Activated gamma-delta T cell treated with Interleukin-2 at 50 U/mL for 16 hours (primary cell): Measurements from ENCODE around the gene KCNN3.

Source experiments
- DNase-seq: peaks from one replicate; pipeline ENCODE4 v3.0.0-alpha.2; 2020

Gene KCNN3

DNA sequence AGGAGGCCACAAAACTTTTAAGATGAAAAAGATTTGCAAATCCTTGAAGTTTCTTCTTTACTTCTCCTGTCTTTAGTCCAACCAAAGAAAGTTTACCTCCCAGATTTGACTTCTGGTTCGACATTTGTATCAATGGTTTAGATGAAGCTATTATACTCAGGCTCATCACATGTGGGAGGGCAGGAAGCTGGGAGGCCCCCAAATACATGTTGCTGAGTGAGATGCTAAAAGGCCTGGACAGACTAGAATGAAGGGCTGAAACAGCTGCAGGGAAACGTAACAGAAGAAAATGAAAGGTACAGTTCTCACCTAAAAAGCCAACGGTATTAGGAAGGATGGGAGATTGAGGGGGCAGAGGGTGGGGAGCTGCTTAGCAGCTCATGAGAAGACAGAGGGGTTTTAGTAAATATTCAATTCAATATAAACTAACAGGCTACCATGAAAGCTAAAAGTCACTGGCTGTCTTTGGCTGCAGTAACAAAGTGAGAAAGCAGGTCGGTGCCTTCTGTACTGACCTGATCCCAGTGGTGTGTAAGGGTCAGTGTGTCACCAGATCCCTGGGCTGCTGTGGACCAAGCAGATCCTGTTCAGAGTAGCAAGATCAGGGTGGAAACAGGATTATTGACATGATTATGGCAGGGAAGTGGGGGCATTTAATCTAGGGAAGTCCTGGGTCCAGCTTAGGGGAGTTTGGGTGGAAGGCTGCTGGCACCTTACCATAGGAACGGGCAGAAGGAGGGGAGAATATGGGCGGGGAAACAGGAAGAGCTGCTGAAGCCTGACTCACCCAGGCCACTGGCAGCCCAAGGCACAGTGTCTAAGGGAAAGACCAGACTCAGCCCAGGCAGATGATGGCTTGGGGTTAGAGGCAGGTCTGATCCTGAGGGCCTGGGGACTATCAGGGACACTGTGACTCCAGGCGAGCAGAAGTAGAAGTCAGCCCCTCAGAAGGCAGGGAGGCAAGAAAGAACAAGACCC lies 60.4 kb downstream of the KCNN3 start:
- no peak for DNase-seq

DNA sequence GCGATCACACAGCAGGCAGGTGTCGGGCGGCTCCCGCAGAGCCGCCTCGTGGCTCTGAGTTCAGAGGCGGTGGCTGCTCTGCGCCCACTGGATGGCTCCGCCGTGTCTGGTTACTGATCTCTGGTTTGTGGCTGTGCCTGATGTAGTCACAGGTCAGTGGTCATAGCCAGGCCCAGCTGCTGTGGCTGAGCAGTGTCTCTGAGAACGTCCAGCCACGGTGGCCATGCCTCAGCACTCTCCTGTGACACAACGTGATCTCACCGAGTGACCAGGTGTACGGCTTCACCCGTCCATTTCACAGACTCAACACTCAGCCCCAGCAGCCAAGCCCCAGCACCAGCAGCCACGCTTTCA lies 61.2 kb downstream of the KCNN3 start:
- DNase-seq: no peak

DNA sequence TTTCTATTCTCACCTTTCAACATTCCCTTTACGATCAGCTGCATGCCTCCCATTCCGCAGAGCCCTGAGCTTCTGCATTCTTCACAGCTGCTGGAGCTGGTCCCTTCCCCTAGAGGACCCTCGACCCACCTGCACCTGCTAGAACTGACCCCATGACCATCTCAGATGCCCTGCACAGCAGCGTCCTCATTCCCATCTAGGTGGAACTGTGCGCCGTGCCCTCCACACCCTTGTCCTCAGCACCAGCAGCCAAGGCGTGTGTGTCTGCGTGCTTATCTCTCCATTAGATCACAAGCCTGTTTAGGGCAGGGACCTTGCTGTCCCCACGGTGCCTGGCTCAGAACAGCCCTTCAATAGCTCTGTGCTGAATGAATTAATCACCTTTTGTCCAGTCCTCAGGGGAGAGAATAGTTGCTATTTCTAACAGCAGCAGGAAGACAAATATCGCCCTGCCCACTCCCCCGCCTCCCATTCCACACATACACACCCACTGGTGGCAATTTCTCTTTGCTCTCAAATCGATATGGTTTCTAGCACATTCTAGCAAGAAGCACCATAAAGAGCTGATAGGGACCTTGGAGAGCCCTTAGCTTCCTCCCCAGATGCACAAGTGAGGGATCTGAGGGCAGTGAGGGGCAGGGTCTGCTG lies 61.7 kb downstream of the KCNN3 start:
- no peak for DNase-seq

DNA sequence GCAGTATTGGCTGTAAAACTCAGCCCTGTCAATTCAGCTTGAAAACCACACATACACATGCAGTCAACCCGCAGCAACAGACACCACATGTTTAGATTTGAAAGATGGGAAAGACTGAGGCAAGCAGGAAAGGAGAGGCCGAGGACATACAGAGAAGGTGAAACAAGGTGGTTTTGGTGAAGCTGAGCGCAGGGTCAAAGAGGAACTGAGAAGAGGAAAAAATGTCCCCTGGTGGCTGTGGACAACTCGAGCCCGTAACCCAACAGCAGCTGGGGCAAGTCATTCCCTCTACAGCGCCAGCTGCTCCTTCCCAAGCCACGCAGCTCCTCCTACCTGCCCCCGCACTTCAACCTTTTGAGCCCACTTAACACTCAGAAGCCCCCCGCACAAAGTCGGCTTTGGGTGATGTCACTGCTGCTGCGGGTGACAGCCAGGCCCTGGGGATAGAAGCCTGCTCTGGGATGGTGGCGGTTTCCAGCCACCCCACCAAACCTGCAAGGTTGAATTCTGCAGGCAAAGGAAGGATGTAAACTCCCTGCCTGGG lies 63.0 kb downstream of the KCNN3 start:
- DNase-seq: no peak

DNA sequence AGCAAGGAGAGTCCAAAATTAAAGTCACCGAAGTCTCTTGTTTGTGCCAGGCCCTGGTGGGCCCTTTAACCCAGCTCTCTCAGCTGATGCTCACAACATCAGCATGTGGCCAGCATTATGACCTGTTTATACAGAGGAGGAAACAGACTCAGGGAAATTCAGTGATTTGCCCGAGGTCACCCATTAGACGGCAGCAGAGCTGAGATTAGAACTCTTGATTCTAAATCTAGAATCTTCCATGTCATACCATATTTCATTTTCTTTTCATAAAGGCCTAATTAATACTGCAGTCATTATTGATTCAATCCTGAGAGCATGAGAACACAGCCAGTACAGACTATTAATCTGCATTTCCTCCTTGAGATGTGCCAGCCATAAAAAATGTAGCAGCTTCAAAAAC lies 63.7 kb downstream of the KCNN3 start:
- DNase-seq: no peak

DNA sequence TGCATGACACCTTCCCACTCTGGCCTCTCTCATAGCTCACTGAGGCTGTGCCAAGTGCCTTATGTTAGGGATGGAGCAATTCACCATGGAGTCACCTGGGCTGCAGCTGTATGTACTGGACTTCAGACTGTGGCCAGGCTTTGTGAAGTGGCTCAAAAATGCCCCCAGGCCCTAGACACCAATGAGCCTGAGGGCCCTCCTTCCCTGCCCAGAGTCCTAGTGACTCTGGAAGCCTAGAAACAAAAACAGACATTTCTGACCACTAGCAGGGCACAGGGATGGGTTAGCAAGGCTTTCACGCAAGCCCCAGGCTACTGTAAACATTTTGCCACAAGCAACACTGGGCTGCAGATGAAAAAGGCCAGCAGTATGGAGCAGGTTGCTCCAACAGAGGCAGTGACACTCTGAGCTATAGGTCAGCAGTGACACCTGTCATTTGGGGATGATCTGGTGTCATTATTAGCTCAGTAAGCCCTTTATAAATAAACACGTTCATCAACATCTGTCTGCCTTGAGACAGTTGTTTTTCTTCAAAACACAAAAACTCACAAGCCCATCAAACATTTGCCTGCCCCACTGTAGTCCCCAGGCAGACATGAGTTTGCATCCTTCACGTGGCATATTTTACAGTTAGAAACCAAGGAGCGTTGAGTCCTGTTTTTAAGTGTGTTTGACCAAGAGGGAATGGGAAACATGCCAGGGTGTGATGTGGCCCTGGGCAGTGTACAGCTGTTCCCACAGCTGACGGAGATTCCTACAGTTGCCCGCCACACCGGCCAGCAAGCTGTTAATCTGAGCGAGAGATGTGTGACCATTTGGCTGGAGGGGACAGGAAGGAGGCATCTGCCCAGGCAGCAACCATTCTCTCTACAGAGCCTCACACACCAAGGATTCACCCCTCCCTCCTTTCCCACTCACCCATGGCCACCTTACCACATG lies 66.8 kb downstream of the KCNN3 start:
- DNase-seq: no peak

DNA sequence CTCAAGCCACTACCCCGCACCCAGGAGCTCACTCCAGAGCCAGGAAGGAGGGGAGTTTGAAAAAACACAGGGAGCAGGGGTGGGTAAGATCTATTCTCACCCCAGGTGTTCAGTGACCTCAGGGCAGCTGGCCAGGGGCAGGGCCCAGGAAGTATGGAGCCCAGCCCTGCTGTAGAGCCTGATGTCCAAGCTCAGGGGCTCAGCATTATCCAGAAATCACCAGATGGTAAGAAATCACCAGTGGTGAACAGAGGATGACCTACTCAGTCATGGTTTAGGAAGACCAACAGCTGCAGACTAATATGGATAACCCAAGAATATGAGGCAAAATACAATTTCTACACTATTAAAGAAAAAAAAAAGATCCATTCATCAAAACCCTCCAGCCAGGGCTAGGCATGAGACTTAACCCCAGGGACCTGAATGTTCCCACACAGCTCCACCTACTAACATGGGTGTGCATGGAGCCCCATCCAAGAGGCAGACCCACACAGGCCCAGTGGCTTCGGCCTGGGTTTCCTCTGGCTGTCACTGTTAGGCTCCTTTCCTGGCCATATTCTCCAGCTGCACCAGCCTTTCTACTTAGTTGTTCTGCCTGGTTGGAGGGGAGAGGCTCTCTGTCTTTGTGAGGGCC lies 67.6 kb downstream of the KCNN3 start:
- DNase-seq: no peak

DNA sequence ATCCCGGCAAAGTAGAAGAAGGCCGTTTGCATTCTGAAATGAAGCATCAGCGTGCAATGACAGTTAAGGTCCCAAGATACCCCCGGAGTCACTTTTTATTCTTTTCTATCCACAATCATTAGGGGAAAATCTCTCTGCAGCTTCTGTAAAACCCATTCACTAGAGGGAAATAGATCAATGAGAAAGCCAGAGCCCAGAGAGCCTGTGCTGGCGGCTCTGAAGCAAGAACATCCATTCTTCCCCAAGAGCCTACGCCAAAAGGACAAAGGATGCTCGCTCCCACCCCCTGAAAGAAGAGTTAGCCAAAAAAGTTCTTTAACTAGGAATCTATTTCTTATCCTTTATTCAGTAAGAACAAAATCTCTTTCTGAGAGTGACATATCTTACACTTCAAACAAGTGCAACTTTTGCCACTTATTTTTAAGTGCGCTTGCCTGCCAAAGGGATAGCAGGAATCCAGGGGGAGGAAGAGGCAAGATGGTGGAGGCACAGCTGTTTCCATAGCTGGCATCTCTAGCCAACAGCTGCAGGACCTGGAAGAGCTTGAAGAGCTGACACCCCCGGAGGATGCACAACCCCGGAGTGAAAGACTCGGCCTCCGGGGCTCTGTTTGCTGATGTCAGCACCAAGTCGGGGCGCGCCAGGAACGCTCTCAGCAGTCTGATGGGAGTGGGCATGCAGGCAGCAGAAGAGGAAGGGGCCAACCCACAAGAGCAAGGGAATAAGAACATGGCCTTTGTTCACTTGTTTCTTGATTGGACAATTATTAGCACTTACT lies 68.7 kb downstream of the KCNN3 start:
- no peak for DNase-seq

DNA sequence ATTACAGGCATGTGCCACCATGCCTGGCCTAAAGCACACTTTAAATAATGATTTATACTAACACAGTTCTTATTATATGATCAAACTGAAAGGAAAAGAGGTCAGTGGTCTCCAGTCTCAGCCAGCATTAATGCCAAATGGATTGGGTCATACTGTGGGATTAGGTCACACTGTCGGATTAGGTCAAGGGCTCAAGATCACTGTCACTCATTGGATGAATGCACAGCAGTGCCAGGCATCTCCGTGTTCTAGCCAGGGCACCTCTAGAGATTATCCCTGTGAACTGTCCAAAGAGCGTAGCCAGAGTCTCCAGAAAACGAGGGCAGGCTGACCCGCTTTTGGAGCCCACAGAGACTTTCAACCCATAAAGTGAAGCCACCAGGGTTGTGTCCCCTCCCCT lies 70.9 kb downstream of the KCNN3 start:
- no peak for DNase-seq

DNA sequence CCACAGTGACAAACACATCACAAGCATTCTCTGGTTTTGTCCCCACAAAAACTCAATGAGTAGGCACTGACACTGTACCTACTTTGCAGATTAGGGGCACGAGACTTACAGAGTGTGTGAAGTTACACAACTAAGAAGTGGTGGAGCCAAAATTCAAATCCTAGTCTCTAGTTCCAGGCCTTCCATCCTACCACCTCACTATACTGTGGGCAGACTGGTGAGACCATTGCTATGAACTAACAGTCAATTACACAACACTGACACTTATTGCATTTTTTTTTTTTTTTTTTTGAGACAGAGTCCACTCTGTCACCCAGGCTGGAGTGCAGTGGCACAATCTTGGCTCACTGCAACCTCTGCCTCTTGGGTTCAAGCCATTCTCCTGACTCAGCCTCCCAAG lies 71.4 kb downstream of the KCNN3 start:
- no peak for DNase-seq

DNA sequence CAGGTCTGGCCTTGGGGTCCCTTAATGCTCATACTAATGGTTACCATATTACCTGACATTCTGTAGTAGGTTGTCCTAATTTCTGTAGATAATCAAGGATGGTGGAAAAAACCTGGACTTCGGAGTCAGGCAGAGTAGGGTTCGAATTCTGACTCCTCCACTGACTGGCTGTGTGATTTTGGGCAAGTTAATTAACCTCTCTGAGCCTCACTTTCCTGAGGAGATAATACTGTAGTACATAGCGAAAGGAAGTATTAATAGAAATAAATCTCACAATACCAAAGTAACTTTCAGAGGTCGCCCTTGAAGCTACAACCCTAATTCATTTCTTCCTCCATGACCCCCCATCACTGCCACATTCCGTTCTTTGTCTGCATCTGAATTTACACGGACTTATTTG lies 72.9 kb downstream of the KCNN3 start:
- DNase-seq: no peak

DNA sequence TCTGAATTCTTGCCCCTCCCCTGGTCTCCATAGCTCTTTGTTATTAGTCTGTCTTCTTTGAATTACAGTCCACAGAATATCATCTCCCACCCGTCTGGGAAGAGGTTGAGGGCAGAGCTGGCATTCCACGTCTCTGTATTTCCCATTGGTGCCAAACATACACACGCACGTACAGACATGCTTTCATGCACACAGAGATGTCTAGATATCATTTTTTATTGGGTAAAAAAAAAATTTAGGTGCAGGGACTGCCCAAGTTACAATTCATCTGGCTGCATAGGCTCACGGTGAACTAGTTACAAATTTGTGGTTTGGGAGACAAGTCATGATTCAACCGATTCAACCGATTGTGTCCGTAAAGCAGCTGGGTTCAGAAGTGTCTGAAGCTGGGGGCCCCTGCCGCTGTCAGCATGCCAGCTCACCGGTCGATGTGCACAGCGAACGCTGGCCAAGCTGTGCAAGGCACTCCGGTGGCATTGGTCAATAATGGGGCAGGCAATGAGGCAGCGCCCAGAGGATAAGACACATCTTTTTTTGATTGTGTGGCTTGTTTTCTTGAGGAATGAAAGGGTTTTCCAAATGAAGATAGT lies 73.7 kb downstream of the KCNN3 start:
- DNase-seq: no peak

DNA sequence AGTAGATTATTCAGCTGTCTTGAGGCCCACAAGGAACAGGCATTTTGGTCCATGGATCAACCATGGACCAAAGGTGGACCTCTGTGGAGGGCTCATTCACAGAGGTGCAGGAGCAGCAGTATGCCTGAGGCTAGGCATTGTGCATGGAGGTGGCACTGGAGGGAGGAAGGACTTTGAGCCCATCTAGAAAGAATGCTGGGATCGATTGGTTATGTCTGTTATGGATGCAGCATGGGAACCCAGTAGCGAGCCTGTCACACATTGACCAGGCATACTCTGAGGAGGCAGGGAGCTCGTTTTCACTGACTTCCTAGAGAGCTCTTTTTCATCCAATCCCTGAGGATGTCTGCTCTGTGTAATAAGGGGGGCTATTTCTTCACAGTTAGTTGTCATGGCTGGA lies 75.5 kb downstream of the KCNN3 start:
- no peak for DNase-seq

DNA sequence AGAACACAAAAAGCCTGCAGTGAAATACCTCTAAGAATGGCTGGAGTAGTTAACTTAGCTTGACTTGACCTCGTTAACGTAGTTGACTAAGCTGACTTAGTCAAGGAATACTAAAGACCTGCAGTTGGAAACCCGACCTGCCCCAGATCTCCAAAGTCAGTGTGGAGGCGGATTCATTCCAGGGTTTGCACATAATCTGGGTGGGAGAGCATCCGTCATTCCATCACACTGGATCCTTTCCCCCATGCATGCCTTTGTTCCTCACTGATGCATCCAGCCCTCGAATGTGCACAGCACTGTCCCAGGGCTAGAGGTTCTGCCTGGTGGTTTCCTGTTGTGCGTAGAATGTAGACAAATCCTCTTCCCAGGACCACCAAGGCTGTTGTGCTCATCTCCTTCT lies 76.4 kb downstream of the KCNN3 start:
- DNase-seq: no peak

DNA sequence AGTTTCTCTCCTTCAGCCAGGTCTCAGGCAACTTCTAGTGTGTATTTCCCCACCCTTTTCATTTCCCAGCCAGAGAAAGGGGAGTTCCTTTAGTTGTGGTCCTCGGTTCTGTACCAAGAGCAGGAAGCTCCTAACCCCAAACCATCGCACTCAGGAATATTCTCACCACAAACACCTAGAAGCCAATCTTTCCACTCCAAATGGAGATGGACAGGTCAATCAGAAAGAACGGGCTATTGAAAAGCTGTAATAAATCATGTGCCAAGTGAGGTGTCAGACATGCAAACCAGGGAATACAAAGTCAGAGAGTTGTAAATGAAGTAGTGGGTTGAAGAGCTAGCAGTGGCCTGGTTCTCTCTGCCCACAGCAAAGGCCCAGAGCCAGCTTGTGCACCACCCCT lies 77.2 kb downstream of the KCNN3 start:
- DNase-seq: no peak

DNA sequence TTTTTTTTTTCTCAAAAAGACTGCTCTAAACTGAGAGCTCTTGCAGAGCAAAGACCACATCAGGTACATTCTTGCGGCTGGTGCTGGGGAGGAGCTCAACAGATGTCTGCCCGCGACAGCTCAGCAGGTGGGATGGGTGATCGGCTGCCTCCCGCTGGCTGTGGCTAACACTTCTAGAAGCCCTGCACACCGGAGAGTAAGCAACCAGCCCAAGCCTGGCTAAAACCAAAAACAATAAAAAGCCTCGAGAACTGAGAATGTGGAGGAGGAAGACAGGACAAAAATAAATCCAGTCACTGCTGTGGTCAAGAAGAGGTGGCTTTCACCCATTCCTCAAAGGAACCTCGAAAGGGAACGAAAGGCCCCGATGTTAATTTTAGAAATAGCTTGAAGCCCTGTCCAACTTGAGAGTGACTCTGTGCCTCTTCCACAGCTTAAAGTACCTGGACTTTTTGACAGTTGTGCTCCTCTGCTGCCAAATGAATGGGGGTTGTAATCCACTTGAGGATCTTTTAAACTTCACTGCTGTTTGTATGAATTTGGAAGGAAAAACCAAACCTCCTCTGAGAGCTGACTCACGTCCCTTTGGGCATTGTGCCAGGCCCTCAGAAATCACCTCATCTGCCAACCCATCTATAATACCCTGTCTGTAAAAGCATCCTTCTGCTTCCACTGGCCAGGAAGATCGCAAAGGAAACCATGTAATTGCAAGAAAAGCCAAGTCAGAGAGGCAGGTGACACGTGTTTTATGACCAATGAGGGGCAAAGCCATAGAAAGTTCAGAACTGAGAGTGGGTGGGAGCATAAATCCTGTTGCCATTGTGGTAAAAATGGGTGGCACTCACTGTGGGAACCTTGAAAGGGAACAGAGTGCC lies 78.6 kb downstream of the KCNN3 start:
- peak; percentile 87 for DNase-seq

DNA sequence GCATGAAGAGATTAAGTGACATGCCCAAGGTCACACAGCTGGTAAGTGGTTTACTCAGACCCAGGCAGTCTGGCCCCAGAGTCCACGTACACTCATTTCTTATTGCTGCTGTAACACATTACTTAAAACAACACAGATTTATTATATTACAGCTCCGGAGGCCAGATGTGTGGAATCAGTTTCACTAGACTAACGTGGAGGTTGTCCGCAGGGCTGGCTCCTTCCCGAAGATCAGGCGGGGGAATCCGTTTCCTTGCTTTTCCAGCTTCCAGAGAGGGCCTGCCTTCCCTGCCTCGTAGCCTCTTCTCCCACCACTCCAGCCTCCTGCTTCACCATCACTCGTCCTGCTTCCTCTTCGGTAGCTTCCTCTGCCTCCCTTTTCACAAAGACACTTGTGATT lies 81.2 kb downstream of the KCNN3 start:
- DNase-seq: no peak

DNA sequence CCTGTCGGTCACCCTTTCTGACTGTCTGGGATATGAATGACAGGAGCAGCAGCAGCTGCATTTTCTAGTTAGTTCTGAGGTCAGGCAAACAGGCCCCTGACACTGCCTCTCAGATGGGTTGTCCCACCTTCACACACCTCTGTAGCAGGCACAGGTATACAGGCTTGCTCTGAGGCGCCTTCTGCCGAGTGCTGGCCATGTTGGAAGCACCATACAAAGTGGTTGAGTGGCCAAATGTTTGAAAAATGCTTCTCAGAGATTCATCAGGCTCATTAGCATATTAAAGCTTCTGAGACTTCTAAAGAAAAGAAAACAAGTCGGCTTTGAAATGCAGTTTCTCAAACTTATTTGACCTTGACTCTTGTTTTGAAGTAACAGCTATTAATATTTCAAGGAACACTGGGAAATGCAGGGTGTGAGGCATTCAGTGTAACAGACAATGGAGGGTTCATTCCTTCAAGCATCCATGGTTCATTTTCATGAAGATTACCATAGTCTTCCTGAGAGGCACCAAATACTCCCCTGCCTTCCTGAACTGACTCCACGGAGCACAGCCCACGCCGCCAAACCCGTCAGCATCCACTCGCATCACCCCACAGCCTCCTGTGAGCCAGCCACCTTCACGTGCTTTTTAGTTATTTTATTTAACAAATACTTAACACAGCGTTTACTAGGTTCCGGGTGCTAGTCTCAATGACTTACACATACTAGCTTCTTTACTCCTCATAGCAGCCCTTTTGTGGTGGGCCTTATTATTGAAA lies 81.8 kb downstream of the KCNN3 start:
- DNase-seq: no peak

DNA sequence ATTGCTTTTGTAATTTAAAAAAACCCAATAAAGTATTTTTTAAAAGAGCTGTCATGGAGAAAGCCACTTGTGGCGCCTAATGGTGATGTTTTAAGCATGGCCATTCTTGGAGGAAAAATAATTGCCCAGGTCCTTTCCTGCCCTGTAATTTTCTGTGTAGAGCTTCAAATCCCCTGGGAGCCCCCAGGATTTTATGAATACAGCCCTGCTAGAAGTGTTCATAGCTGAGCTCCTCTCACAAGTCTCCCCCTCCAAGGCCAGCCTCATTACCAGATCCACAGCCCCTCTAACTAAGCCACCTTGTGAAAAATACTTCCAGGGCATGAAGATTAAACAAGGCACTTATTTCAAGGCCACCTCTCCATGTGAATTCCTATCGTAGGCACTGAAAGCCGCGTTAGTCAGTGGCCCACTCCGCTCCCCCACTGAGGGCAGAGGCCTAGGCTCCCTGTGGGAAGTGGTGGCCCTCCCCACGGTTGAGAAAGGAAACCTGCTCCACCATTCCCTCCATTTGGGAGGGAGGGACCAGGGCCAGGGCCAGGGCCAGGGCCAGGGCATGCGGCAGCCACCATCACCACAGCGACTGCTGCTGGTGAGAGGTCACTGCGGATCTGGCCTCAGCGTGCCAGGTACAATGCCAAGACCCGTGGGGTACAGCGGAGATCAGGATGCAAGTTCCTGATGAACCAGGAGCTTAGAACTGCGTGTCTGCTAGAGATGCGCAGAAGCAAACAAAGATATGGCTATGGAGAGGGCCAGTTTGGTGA lies 83.1 kb downstream of the KCNN3 start:
- DNase-seq: no peak
